Small intestine (tissue), 7 donors: ENCODE measurements around the gene ANKRD23. TPM values are rescaled to one million over a fixed set of nuclear protein-coding genes. Genes with fewer than 3 reads are reported as not detected.

Source experiments
- DNase-seq, 2 donors: peaks; one replicate each; pipeline versions ENCODE4 v3.0.0 to v3.0.0-alpha.2; 2013
- FAIRE-seq: peaks from 2 replicates; lab custom pipeline; 2012; peaks lifted over from hg19 to GRCh38; lab: Jason Lieb, UNC
- H3K27ac ChIP-seq, 3 donors: one replicate each; pipeline ENCODE4 v1.5.1; 2013; ENCODE audit warnings: low read length in 2 of 3, mild to moderate bottlenecking in 2 of 3, control low read depth in 1 of 3, inconsistent platforms in 1 of 3, low read depth in 1 of 3, moderate library complexity in 1 of 3
- H3K27me3 ChIP-seq, 3 donors: one replicate each; pipeline ENCODE4 v1.6.1; 2013; ENCODE audit warnings: low read length in 3 of 3, inconsistent platforms in 1 of 3; ENCODE audit not compliant: control insufficient read depth in 3 of 3, insufficient read depth in 3 of 3
- H3K36me3 ChIP-seq, 3 donors: one replicate each; pipeline ENCODE4 v1.6.1; 2013; ENCODE audit warnings: low read length in 3 of 3, inconsistent platforms in 1 of 3, low read depth in 1 of 3, mild to moderate bottlenecking in 1 of 3, moderate library complexity in 1 of 3; ENCODE audit not compliant: control insufficient read depth in 3 of 3, insufficient read depth in 2 of 3
- H3K4me1 ChIP-seq, 3 donors: one replicate each; pipeline ENCODE4 v1.6.1; 2013; ENCODE audit warnings: low read length in 2 of 3, inconsistent platforms in 1 of 3, low read depth in 1 of 3, mild to moderate bottlenecking in 1 of 3, moderate library complexity in 1 of 3; ENCODE audit not compliant: control insufficient read depth in 3 of 3, insufficient read depth in 2 of 3
- H3K4me3 ChIP-seq, 3 donors: one replicate each; pipeline ENCODE4 v1.5.1; 2013; ENCODE audit warnings: low read length in 3 of 3, control low read depth in 1 of 3, inconsistent platforms in 1 of 3, low read depth in 1 of 3, mild to moderate bottlenecking in 1 of 3, moderate library complexity in 1 of 3
- H3K9me3 ChIP-seq, 2 donors: one replicate each; pipeline ENCODE4 v1.6.1; 2013; ENCODE audit warnings: low read depth in 1 of 2, low read length in 1 of 2; ENCODE audit not compliant: control insufficient read depth in 2 of 2, insufficient read depth in 1 of 2
- WGBS, 3 donors: extraction: QIAGEN DNeasy Blood & Tissue Kit; methylation state at CpG; one replicate each; pipeline ENCODE4 v1.1.7; 2013; 5-methylcytosine and 5-hydroxymethylcytosine counted together
- polyA plus RNA-seq, 4 donors: library from polyadenylated mRNA; stranded (reverse) in 3 of 4; unstranded in 1 of 4; fragments of 200-250 nt in 3 of 4; fragments of 120-200 nt in 1 of 4; gene quantifications; one replicate each; pipeline versions ENCODE4 v1.2.1 to v1.2.3, GENCODE V29; 2013
- donor health status: healthy with polysubstance abuse.
- donor health status: control.
- donor health status: control.
- donor health status: Bipolar disorder and iron deficiency.
- donor health status: healthy.

The ANKRD23 gene
- polyA plus RNA-seq, 4 donors: 2.2 to 4.0 (median 3.2) TPM

- Histone ChIP-seq H3K27me3 (no peaks in the 10 kb centered on the region), H3K4me1 (peaks cover 0 to 11% (median 3%) of the 10 kb centered on the region in 3 donors), H3K36me3 (peaks cover 2 to 34% (median 15%) of the 10 kb centered on the region in 3 donors), H3K4me3 (no peak overlapping the region), H3K27ac (no peak overlapping the region), H3K9me3 (no peaks in the 10 kb centered on the region)
- FAIRE-seq: no peak
- WGBS, 3 donors: 95 to 97% (median 96%) methylated on average over 15 of the region's 15 CpGs
- no peak for DNase-seq
These were observed 9.5 kb upstream of the ANKRD23 start for GRCh38 chr2:96853321-96853720.

- H3K9me3 ChIP-seq: no peaks in the 10 kb centered on the region
- H3K4me3 ChIP-seq: no peak overlapping the region
- FAIRE-seq: no peak
These were observed 8.8 kb upstream of the ANKRD23 start for GRCh38 chr2:96852667-96853066.

GRCh38 chr2:96848264-96848663 lies 4.4 kb upstream of the ANKRD23 start:
- FAIRE-seq: no peak
- no peak for DNase-seq
- Histone ChIP-seq H3K36me3 (peaks cover 7 to 58% (median 15%) of the 10 kb centered on the region in 3 donors), H3K4me1 (no peaks in the 10 kb centered on the region), H3K4me3 (no peak overlapping the region), H3K27ac (no peak overlapping the region), H3K27me3 (no peaks in the 10 kb centered on the region), H3K9me3 (no peaks in the 10 kb centered on the region)
- WGBS, 3 donors: 87 to 97% (median 91%) methylated on average over 9 of the region's 9 CpGs

More at GRCh38 chr2:96852667-96853066, 8.8 kb upstream of the ANKRD23 start:
- 94 to 97% (median 97%) methylated on average over 6 of the region's 6 CpGs for WGBS, 3 donors
- peaks cover 3 to 39% (median 18%) of the 10 kb centered on the region in 3 donors for H3K36me3 ChIP-seq
- DNase-seq: no peak
- H3K27me3 ChIP-seq: no peaks in the 10 kb centered on the region
- no peak overlapping the region for H3K27ac ChIP-seq
- H3K4me1 ChIP-seq: peaks cover 0 to 11% (median 3%) of the 10 kb centered on the region in 3 donors

GRCh38 chr2:96847586-96847985 lies 3.8 kb upstream of the ANKRD23 start:
- H3K27ac ChIP-seq: no peak overlapping the region
- H3K36me3 ChIP-seq: peaks cover 7 to 54% (median 8%) of the 10 kb centered on the region in 3 donors
- no peaks in the 10 kb centered on the region for H3K27me3 ChIP-seq
- DNase-seq (no peak), FAIRE-seq (no peak)
- H3K4me3 ChIP-seq: no peak overlapping the region
- no peaks in the 10 kb centered on the region for H3K9me3 ChIP-seq
- H3K4me1 ChIP-seq: no peaks in the 10 kb centered on the region
- 83 to 84% (median 84%) methylated on average over 10 of the region's 10 CpGs for WGBS, 3 donors

- WGBS, 3 donors: 90 to 97% (median 92%) methylated on average over 5 of the region's 5 CpGs
- H3K36me3 ChIP-seq: peaks cover 7 to 53% (median 8%) of the 10 kb centered on the region in 3 donors
- FAIRE-seq: no peak
These were observed 3.0 kb upstream of the ANKRD23 start for GRCh38 chr2:96846825-96847224.

GRCh38 chr2:96844405-96844808 lies 586 bp upstream of the ANKRD23 start:
- FAIRE-seq (no peak), DNase-seq (no peak)
- Histone ChIP-seq H3K27ac (no peak overlapping the region), H3K9me3 (no peaks in the 10 kb centered on the region), H3K36me3 (peaks cover 2 to 57% (median 5%) of the 10 kb centered on the region in 3 donors), H3K27me3 (no peaks in the 10 kb centered on the region), H3K4me1 (no peaks in the 10 kb centered on the region), H3K4me3 (no peak overlapping the region)
- 86 to 93% (median 88%) methylated on average over 16 to 17 of the region's 17 CpGs for WGBS, 3 donors

More at GRCh38 chr2:96846825-96847224, 3.0 kb upstream of the ANKRD23 start:
- no peak overlapping the region for H3K4me3 ChIP-seq
- no peak for DNase-seq
- H3K4me1 ChIP-seq: no peaks in the 10 kb centered on the region
- no peak overlapping the region for H3K27ac ChIP-seq
- H3K9me3 ChIP-seq: no peaks in the 10 kb centered on the region
- no peaks in the 10 kb centered on the region for H3K27me3 ChIP-seq

GRCh38 chr2:96842600-96842999 lies 1.2 kb downstream of the ANKRD23 start:
- Histone ChIP-seq H3K4me3 (no peak overlapping the region), H3K36me3 (peaks cover 0 to 60% (median 3%) of the 10 kb centered on the region in 3 donors), H3K4me1 (peaks cover 0 to 3% (median 0%) of the 10 kb centered on the region in 3 donors), H3K9me3 (no peaks in the 10 kb centered on the region), H3K27me3 (no peaks in the 10 kb centered on the region), H3K27ac (no peak overlapping the region)
- DNase-seq (no peak), FAIRE-seq (no peak)
- 89 to 90% (median 90%) methylated on average over 7 of the region's 7 CpGs for WGBS, 3 donors

GRCh38 chr2:96841701-96842495 lies 1.9 kb downstream of the ANKRD23 start:
- 84 to 91% (median 85%) methylated on average over 16 of the region's 16 CpGs for WGBS, 3 donors
- FAIRE-seq: no peak

More at GRCh38 chr2:96841701-96842495, 1.9 kb downstream of the ANKRD23 start:
- no peaks in the 10 kb centered on the region for H3K27me3 ChIP-seq
- H3K36me3 ChIP-seq: peaks cover 0 to 60% (median 2%) of the 10 kb centered on the region in 3 donors
- no peak for DNase-seq
- no peak overlapping the region for H3K4me3 ChIP-seq
- no peaks in the 10 kb centered on the region for H3K9me3 ChIP-seq
- H3K27ac ChIP-seq: no peak overlapping the region
- peaks cover 0 to 3% (median 0%) of the 10 kb centered on the region in 3 donors for H3K4me1 ChIP-seq
